Glutamatergic neuron (in vitro differentiated cells): ENCODE measurements around the gene GLTP. TPM values are rescaled to one million over a fixed set of nuclear protein-coding genes. Genes with fewer than 3 reads are reported as not detected.
"Not testable (repeated sequence)": the region's sequence is repeated elsewhere in the genome, so short reads cannot be mapped to it uniquely, and the experiment has no call there.

Source experiments
- DNase-seq: peaks from one replicate; pipeline ENCODE4 v3.0.0; 2022
- H3K27ac Mint-ChIP-seq: one replicate; pipeline ENCODE4 v1.8.0; 2020; ENCODE audit warnings: mild to moderate bottlenecking, mixed read lengths, inconsistent platforms; ENCODE audit not compliant: unreplicated experiment
- H3K27me3 Mint-ChIP-seq: one replicate; pipeline ENCODE4 v1.8.0; 2020; ENCODE audit warnings: mild to moderate bottlenecking, moderate library complexity, mixed read lengths, inconsistent platforms; ENCODE audit not compliant: unreplicated experiment
- H3K36me3 Mint-ChIP-seq: one replicate; pipeline ENCODE4 v1.8.0; 2020; ENCODE audit warnings: mild to moderate bottlenecking, mixed read lengths, inconsistent platforms; ENCODE audit not compliant: unreplicated experiment
- H3K4me1 Mint-ChIP-seq: one replicate; pipeline ENCODE4 v1.8.0; 2020; ENCODE audit warnings: mild to moderate bottlenecking, low read depth, mixed read lengths, inconsistent platforms; ENCODE audit not compliant: unreplicated experiment
- H3K4me3 Mint-ChIP-seq: one replicate; pipeline ENCODE4 v1.8.0; 2020; ENCODE audit warnings: mild to moderate bottlenecking, mixed read lengths, inconsistent platforms; ENCODE audit not compliant: unreplicated experiment
- H3K9me3 Mint-ChIP-seq: one replicate; pipeline ENCODE4 v1.8.0; 2020; ENCODE audit warnings: mild to moderate bottlenecking, moderate library complexity, mixed read lengths, inconsistent platforms; ENCODE audit not compliant: unreplicated experiment
- total RNA-seq: library from RNA; stranded (reverse); fragmentation: NEBNext Ultra II Directional; extraction: Animal tissue kit (Norgen Biotek cat#: 25700); gene quantifications from one replicate; pipeline ENCODE4 v1.2.1, GENCODE V29; 2021; ENCODE audit not compliant: unreplicated experiment
- TF ChIP-seq, protein P1 (sequence below): fragments of 200-600 bp; sonication (generic); IDR thresholded peaks from one replicate; pipeline ENCODE4 v1.5.0; 2021; ENCODE audit not compliant: partially characterized antibody, unreplicated experiment

The GLTP gene
- total RNA-seq, 1 donor from 2014 or later = 22.6 TPM

GRCh38 chr12:109861689-109862314 is 18.5 kb downstream of the GLTP start:
- Mint-ChIP-seq H3K9me3 (peaks cover 2% of the 10 kb centered on the region), H3K27me3 (no peaks in the 10 kb centered on the region), H3K36me3 (no peaks in the 10 kb centered on the region), H3K27ac (no peak overlapping the region), H3K4me3 (no peak overlapping the region), H3K4me1 (peaks cover 2% of the 10 kb centered on the region)
- TF ChIP-seq, protein P1, sequence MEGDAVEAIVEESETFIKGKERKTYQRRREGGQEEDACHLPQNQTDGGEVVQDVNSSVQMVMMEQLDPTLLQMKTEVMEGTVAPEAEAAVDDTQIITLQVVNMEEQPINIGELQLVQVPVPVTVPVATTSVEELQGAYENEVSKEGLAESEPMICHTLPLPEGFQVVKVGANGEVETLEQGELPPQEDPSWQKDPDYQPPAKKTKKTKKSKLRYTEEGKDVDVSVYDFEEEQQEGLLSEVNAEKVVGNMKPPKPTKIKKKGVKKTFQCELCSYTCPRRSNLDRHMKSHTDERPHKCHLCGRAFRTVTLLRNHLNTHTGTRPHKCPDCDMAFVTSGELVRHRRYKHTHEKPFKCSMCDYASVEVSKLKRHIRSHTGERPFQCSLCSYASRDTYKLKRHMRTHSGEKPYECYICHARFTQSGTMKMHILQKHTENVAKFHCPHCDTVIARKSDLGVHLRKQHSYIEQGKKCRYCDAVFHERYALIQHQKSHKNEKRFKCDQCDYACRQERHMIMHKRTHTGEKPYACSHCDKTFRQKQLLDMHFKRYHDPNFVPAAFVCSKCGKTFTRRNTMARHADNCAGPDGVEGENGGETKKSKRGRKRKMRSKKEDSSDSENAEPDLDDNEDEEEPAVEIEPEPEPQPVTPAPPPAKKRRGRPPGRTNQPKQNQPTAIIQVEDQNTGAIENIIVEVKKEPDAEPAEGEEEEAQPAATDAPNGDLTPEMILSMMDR = no peak
- DNase-seq = no peak

DNA sequence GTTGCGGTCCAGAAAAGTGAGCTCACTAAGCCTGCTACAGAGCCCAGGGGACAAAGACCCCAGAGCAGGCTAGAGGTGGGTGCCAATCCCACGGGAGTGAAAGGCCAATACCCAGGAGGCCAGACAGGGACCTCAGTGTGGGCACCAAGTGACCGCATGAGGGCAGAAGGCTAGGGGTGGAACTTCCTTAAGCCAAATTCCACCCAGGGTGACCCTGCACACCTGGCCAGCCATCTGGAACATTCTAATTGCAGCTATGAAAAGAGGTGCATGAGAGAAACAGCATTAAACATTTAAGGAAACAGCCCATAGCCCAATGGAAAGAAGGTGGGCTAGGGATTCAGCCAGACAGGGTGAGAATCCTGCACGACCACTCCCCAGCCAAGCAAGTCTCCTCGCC is 19.4 kb downstream of the GLTP start:
- H3K27me3 Mint-ChIP-seq = no peaks in the 10 kb centered on the region
- TF ChIP-seq, protein P1 = no peak
- no peaks in the 10 kb centered on the region for H3K36me3 Mint-ChIP-seq
- H3K27ac Mint-ChIP-seq = no peak overlapping the region
- DNase-seq = no peak
- peaks cover 2% of the 10 kb centered on the region for H3K9me3 Mint-ChIP-seq
- H3K4me1 Mint-ChIP-seq = peaks cover 2% of the 10 kb centered on the region
- H3K4me3 Mint-ChIP-seq = no peak overlapping the region

DNA sequence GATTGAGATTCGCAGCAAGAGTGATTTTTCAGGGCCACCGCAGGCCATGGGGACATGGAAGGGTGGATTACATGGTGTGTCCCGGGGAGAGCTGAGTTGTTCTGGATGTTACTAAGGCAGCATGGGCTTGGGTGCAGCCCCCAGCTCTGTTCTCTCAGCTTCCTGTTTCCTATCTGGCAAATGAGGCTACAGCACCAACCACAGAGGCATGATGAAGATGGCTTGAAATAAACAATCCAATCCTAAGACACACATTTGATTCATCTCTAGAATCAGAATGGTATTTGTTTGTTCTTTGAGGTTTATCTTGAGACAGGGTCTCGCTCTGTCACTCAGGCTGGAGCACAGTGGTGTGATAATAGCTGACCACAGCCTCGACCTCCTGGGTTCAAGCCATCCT is 21.6 kb downstream of the GLTP start:
- peaks cover 2% of the 10 kb centered on the region for H3K27me3 Mint-ChIP-seq
- H3K36me3 Mint-ChIP-seq = no peaks in the 10 kb centered on the region
- no peak overlapping the region for H3K4me3 Mint-ChIP-seq
- H3K27ac Mint-ChIP-seq = no peak overlapping the region
- TF ChIP-seq, protein P1 = no peak
- H3K9me3 Mint-ChIP-seq = peaks cover 2% of the 10 kb centered on the region
- peaks cover under 1% of the 10 kb centered on the region for H3K4me1 Mint-ChIP-seq
- DNase-seq = no peak

DNA sequence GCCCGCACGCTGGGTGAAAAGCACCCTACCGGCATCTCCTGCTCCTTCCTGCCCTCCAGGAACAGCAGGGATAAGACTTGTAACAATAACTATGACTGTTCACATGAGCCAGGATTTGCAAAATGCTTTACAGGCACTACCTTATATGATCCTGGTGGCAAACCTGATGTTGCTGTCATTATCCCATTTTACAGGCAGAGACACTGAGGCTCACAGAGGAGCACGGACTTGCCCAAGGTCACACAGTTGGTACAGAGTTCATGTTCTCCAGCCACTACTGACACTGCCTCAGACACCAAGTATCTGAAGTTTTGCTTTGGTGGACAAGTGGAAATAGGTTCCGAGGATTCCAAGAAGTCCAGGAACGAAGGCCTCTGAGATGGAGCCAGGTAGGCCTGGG is 22.6 kb downstream of the GLTP start:
- TF ChIP-seq, protein P1 = no peak
- no peaks in the 10 kb centered on the region for H3K36me3 Mint-ChIP-seq
- no peak for DNase-seq
- no peaks in the 10 kb centered on the region for H3K4me1 Mint-ChIP-seq
- H3K27ac Mint-ChIP-seq = no peak overlapping the region
- peaks cover 2% of the 10 kb centered on the region for H3K27me3 Mint-ChIP-seq
- peaks cover 2% of the 10 kb centered on the region for H3K9me3 Mint-ChIP-seq
- H3K4me3 Mint-ChIP-seq = no peak overlapping the region

DNA sequence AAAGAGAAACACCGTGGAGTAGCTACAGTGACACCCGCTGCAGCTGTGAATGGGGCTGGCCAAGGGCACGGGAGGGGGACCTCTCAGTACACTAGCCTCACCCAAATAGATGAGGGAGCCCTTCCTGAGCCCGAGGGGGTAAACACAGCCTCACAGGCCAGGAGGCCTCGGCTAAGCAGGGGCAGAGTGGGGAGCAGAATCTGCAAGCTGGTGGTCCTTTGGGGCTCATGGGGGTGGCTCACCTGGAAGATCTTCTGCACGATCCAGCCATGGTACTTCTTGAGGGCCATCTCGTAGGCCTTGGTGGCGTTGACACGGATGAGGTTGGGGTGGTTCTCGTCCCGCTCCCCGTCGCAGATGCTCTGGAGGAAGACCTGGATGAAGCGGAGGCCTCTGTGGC is 25.0 kb downstream of the GLTP start:
- Mint-ChIP-seq H3K27me3 (peaks cover 2% of the 10 kb centered on the region), H3K9me3 (peaks cover 2% of the 10 kb centered on the region), H3K36me3 (no peaks in the 10 kb centered on the region), H3K4me3 (no peak overlapping the region), H3K4me1 (no peaks in the 10 kb centered on the region), H3K27ac (no peak overlapping the region)
- no peak for DNase-seq
- TF ChIP-seq, protein P1 = no peak

DNA sequence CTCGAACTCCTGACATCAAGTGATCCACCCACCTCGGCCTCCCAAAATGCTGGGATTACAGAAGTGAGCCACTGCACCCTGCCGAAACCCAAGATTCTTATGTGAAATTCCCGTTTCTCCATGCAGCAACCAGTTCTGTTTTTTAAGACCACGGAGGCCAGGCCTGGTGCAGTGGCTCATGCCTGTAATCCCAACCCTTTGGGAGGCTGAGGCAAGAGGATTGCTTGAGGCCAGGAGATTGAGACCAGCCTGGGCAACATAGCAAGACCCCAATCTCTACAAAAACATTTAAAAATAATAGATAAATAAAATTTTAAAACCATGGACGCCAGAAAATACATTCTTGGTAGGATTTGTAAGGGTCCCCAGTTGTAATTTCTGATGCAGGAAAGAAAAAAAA is 29.8 kb downstream of the GLTP start:
- not testable (repeated sequence) for H3K27me3 Mint-ChIP-seq, H3K4me1 Mint-ChIP-seq, H3K27ac Mint-ChIP-seq, H3K9me3 Mint-ChIP-seq, H3K36me3 Mint-ChIP-seq, H3K4me3 Mint-ChIP-seq, DNase-seq
